Measurements from ENCODE around the gene UTRN.

UTRN gene

GRCh38 chr6:144307880-144308279, 22.7 kb downstream of the UTRN start:
- H3K79me2 ChIP-seq (ENCODE audit: low read length) = no peaks in the 10 kb centered on the region

GRCh38 chr6:144310765-144311164, 25.6 kb downstream of the UTRN start:
- Histone ChIP-seq H3K79me2 (ENCODE audit: low read length) (no peaks in the 10 kb centered on the region), H4K20me1 (ENCODE audit: insufficient read depth, low read length) (no peaks in the 10 kb centered on the region), H3K27ac (ENCODE audit: low read length) (no peak overlapping the region), H3K4me3 (ENCODE audit: low read length) (no peak overlapping the region), H3K36me3 (replicated peaks; ENCODE audit: insufficient read depth, low read length) (no peaks in the 10 kb centered on the region), H3K9me2 (replicated peaks; ENCODE audit: insufficient read depth, low read length) (no peaks in the 10 kb centered on the region), H3K4me1 (ENCODE audit: low read length) (peaks cover 6% of the 10 kb centered on the region; the same call in 1 of the 2 replicates), H3K9me3 (replicated peaks; ENCODE audit: insufficient read depth, low read length) (no peaks in the 10 kb centered on the region), H3K9ac (ENCODE audit: low read length) (no peak overlapping the region), H3K4me2 (ENCODE audit: low read depth, low read length) (no peak overlapping the region), H3F3A (ENCODE audit: insufficient read depth, low read length) (no peaks in the 10 kb centered on the region), H3K27me3 (replicated peaks; ENCODE audit: insufficient read depth, low read length) (no peaks in the 10 kb centered on the region), H2AFZ (ENCODE audit: low read length) (no peak overlapping the region)
- TF ChIP-seq CTCF (IDR thresholded peaks at IDR 0.05; ENCODE audit: low read length) = no peak
- TF ChIP-seq EZH2 (optimal IDR thresholded peaks at IDR 0.05; ENCODE audit: low read depth, low read length) = no peak
- no peak for TF ChIP-seq EZH2phosphoT487 (IDR thresholded peaks at IDR 0.05; ENCODE audit: low read length)
- DNase-seq = no peak

More at GRCh38 chr6:144307880-144308279, 22.7 kb downstream of the UTRN start:
- H3K4me1 ChIP-seq (ENCODE audit: low read length) = peaks cover 10% of the 10 kb centered on the region
- no peak overlapping the region for H3K27ac ChIP-seq (ENCODE audit: low read length)
- no peaks in the 10 kb centered on the region for H3K9me3 ChIP-seq (replicated peaks; ENCODE audit: insufficient read depth, low read length)
- no peaks in the 10 kb centered on the region for H4K20me1 ChIP-seq (ENCODE audit: insufficient read depth, low read length)
- no peak for DNase-seq
- H3K9ac ChIP-seq (ENCODE audit: low read length) = no peak overlapping the region
- H2AFZ ChIP-seq (ENCODE audit: low read length) = no peak overlapping the region
- TF ChIP-seq CTCF (IDR thresholded peaks at IDR 0.05; ENCODE audit: low read length) = no peak
- TF ChIP-seq EZH2phosphoT487 (IDR thresholded peaks at IDR 0.05; ENCODE audit: low read length) = no peak
- TF ChIP-seq EZH2 (optimal IDR thresholded peaks at IDR 0.05; ENCODE audit: low read depth, low read length) = no peak
- no peaks in the 10 kb centered on the region for H3K36me3 ChIP-seq (replicated peaks; ENCODE audit: insufficient read depth, low read length)
- no peaks in the 10 kb centered on the region for H3K9me2 ChIP-seq (replicated peaks; ENCODE audit: insufficient read depth, low read length)
- H3K4me3 ChIP-seq (ENCODE audit: low read length) = no peak overlapping the region
- no peak overlapping the region for H3K4me2 ChIP-seq (ENCODE audit: low read depth, low read length)
- no peaks in the 10 kb centered on the region for H3K27me3 ChIP-seq (replicated peaks; ENCODE audit: insufficient read depth, low read length)
- H3F3A ChIP-seq (ENCODE audit: insufficient read depth, low read length) = no peaks in the 10 kb centered on the region

- Histone ChIP-seq H3K9me3 (replicated peaks; ENCODE audit: insufficient read depth, low read length) (no peaks in the 10 kb centered on the region), H4K20me1 (ENCODE audit: insufficient read depth, low read length) (no peaks in the 10 kb centered on the region), H3K4me2 (ENCODE audit: low read depth, low read length) (no peak overlapping the region)
These were observed 26.2 kb downstream of the UTRN start for GRCh38 chr6:144311361-144311760.

More at GRCh38 chr6:144311361-144311760, 26.2 kb downstream of the UTRN start:
- Histone ChIP-seq H3K79me2 (ENCODE audit: low read length) (no peaks in the 10 kb centered on the region), H2AFZ (ENCODE audit: low read length) (no peak overlapping the region), H3K27ac (ENCODE audit: low read length) (no peak overlapping the region), H3K9me2 (replicated peaks; ENCODE audit: insufficient read depth, low read length) (no peaks in the 10 kb centered on the region), H3K36me3 (replicated peaks; ENCODE audit: insufficient read depth, low read length) (no peaks in the 10 kb centered on the region), H3F3A (ENCODE audit: insufficient read depth, low read length) (no peaks in the 10 kb centered on the region), H3K4me3 (ENCODE audit: low read length) (no peak overlapping the region), H3K9ac (ENCODE audit: low read length) (no peak overlapping the region), H3K27me3 (replicated peaks; ENCODE audit: insufficient read depth, low read length) (no peaks in the 10 kb centered on the region), H3K4me1 (ENCODE audit: low read length) (0 out of 2 replicates have a peak, but pooled peaks cover 2% of the 10 kb centered on the region)
- no peak for DNase-seq
- TF ChIP-seq EZH2 (optimal IDR thresholded peaks at IDR 0.05; ENCODE audit: low read depth, low read length) (no peak), CTCF (IDR thresholded peaks at IDR 0.05; ENCODE audit: low read length) (no peak), EZH2phosphoT487 (IDR thresholded peaks at IDR 0.05; ENCODE audit: low read length) (no peak)
